HG03558 (cell line): Measurements from ENCODE around the gene COA1.
A peak's percentile ranks its signal among the peaks of the same experiment; 100 is the strongest.
"Not testable (repeated sequence)": the region's sequence is repeated elsewhere in the genome, so short reads cannot be mapped to it uniquely, and the experiment has no call there.

Experiments used
- ATAC-seq: cut with Tn5 transposase; IDR thresholded peaks from one replicate; pipeline ENCODE4 v1.9.1; 2021; ENCODE audit warnings: moderate number of reproducible peaks; ENCODE audit not compliant: unreplicated experiment; ENCODE audit errors: extremely low read depth

The COA1 gene

GRCh38 chr7:43731494-43731893 is 2.2 kb upstream of the COA1 start:
- ATAC-seq = not testable (repeated sequence)

GRCh38 chr7:43729924-43730248 is 563 bp upstream of the COA1 start:
- peak; percentile 8 for ATAC-seq

GRCh38 chr7:43727494-43727893 is 1.8 kb downstream of the COA1 start:
- ATAC-seq = no peak

GRCh38 chr7:43727003-43727402 is 2.3 kb downstream of the COA1 start:
- no peak for ATAC-seq

- no peak for ATAC-seq
These were observed 2.9 kb downstream of the COA1 start for GRCh38 chr7:43726466-43726865.

GRCh38 chr7:43725251-43725650 is 4.1 kb downstream of the COA1 start:
- ATAC-seq = no peak

GRCh38 chr7:43723007-43723341 is 6.3 kb downstream of the COA1 start:
- ATAC-seq = no peak

- no peak for ATAC-seq
These were observed 8.0 kb downstream of the COA1 start for GRCh38 chr7:43721193-43721806.

GRCh38 chr7:43716598-43716997 is 12.7 kb downstream of the COA1 start:
- no peak for ATAC-seq

GRCh38 chr7:43715966-43716365 is 13.4 kb downstream of the COA1 start:
- ATAC-seq = not testable (repeated sequence)

- ATAC-seq = no peak
These were observed 17.8 kb downstream of the COA1 start for GRCh38 chr7:43711503-43711902.

- ATAC-seq = not testable (repeated sequence)
These were observed 21.3 kb downstream of the COA1 start for GRCh38 chr7:43708055-43708454.

- ATAC-seq = no peak
These were observed 25.8 kb downstream of the COA1 start for GRCh38 chr7:43703573-43703972.

GRCh38 chr7:43702974-43703373 is 26.3 kb downstream of the COA1 start:
- no peak for ATAC-seq

- no peak for ATAC-seq
These were observed 27.4 kb downstream of the COA1 start for GRCh38 chr7:43701929-43702328.

GRCh38 chr7:43701500-43701854 is 27.8 kb downstream of the COA1 start:
- ATAC-seq = no peak

GRCh38 chr7:43700646-43701499 is 28.4 kb downstream of the COA1 start:
- no peak for ATAC-seq

GRCh38 chr7:43700059-43700501 is 29.2 kb downstream of the COA1 start:
- ATAC-seq = no peak

- ATAC-seq = no peak
These were observed 30.7 kb downstream of the COA1 start for GRCh38 chr7:43698460-43699255.

- ATAC-seq = no peak
These were observed 31.6 kb downstream of the COA1 start for GRCh38 chr7:43697690-43698089.

- ATAC-seq = no peak
These were observed 34.0 kb downstream of the COA1 start for GRCh38 chr7:43695365-43695764.
